Tongue (tissue), 2 donors: ENCODE measurements around the gene FOXF2. TPM values are rescaled to one million over a fixed set of nuclear protein-coding genes. Genes with fewer than 3 reads are reported as not detected.
A peak's percentile ranks its signal among the peaks of the same experiment; 100 is the strongest.

Experiments used
- DNase-seq: peaks from one replicate; pipeline ENCODE4 v3.0.0-alpha.2; 2015
- total RNA-seq: library from RNA; depleted of rRNA; stranded (reverse); fragments of >200 nt; gene quantifications from one replicate; pipeline ENCODE4 v1.2.3, GENCODE V29; 2014

Gene FOXF2
- total RNA-seq, 1 donor from 2014 or later: 15.4 TPM

- peak; percentile 67 for DNase-seq
Observed at GRCh38 chr6:1390946-1391799, 1.8 kb downstream of the FOXF2 start.

GRCh38 chr6:1391800-1392309 lies 2.5 kb downstream of the FOXF2 start:
- peak; percentile 33 for DNase-seq

GRCh38 chr6:1392813-1393640 lies 3.7 kb downstream of the FOXF2 start:
- DNase-seq: peak; percentile 26

- peak; percentile 32 for DNase-seq
Observed at GRCh38 chr6:1393641-1394283, 4.4 kb downstream of the FOXF2 start.

GRCh38 chr6:1394514-1395463 lies 5.4 kb downstream of the FOXF2 start:
- peak; percentile 64 for DNase-seq

- peak; percentile 44 for DNase-seq
Observed at GRCh38 chr6:1395506-1395905, 6.1 kb downstream of the FOXF2 start.

DNA sequence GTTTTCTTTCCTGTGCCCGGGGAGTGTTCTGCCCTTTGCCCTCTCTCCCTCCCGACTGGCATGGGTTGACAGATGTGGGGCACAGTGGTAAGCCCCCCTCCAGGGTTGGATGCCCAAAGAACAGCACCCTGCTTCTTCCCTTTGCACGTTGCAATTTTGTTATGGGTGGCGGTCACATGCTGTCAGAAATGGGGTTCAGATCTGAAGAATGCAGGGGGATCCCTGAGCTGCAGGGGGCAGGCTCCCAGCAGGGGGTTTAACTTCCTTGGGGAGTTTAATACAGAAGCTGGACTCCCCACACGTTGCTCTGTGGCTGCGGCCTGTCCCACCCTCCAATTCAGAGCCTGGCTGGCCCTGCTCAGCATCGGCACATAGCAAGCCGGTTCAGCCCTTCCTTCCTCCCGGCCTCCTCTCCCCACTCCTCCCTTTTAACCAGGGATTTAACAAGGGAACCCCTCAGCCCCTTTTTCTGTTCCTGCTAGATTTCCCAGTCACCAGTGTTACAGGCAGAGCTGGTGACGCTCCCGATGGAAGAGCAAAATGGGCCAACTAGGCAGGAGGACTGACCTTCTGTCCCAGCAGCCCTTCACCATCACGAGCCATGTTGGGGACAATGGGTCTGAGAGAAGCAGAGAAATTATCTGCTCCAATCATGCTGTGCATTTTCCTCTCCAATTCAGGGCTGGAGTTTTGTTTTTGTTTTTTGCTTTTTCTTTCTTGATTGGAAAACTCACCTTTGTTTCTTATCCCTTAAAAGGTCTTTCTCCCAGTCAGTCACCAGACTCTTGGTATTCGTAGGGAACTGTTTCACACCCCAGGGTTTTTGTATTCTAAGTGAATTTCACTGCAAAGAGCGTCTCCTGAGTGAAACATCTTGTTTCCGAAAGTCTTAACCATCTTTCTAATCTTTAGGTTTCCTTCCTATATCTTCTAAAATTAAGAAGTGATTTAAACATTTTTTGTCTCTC lies 6.8 kb downstream of the FOXF2 start:
- DNase-seq: peak; percentile 14

DNA sequence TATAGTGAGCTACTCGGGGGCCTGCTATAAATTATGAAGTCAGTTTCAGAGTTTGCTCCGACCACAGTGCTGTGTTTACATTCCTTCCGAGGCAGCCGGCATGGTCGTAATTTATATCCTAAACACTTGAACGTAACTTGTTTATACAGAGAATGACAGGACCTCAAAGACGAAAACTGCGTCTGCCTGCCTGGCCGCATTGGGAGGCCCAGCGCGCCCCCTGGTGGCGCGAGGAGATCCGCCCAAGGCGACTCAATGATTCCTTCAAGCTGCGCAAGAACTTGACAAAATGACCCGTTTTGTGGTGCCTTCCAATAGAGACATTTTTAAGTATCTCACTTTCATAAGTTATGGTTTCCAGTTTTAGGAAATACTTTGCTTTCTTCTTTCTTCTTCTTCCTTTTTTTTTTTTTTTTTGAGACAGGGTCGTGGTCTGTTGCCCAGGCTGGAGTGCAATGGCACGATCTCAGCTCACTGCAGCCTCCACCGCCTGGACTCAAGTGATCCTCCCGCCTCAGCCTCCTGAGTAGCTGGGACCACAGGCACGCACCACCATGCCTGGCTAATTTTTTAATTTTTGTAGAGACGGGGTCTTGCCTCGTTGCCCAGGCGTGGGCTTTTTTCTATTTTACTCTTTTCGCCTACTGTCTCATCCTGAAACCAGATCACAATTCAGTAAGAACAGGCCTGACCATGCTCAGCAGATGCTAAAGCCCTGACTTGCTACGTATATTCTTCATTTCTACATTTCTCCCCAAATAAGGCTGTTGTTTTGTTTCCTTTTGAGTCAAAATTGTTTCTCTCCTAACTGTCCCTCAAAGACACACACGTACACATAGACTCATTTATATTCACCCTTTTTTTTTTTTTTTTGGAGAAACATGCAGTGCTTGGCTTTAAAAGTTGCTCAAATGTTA lies 7.8 kb downstream of the FOXF2 start:
- peak; percentile 94 for DNase-seq

DNA sequence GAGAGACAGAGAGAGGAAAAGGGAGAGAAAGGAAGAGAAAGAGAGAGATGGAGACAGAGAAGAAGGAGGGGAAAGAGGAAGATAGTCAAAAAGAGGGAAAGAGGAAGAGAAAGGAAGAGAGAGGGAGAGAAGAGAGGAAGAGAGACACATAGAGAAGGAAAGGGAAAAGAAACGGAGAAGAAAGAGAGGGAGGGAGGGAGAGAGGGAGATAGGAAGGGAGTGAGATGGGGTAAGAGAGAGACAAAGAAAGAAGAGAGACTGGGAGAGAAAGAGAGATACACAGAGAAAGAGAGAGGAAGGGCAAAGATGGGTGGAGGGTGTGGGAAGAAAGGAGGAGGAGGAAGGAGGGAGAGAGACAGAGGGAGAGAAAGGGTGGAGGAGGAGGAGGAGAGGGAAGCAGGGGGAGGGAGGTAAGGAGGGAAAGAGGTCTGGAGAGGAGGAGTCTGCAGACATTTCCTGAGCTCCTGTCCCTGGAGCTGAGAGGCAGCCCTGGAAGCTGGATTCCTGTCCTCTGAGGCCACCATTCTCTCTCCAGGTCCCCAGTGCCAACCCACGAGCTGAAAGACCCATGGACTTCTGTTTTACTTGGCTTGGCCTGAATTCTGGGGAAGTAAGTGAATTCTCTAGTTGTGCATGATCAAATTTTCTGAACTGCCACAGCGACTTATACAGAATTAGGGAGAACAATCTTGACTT lies 9.9 kb downstream of the FOXF2 start:
- DNase-seq: no peak

DNA sequence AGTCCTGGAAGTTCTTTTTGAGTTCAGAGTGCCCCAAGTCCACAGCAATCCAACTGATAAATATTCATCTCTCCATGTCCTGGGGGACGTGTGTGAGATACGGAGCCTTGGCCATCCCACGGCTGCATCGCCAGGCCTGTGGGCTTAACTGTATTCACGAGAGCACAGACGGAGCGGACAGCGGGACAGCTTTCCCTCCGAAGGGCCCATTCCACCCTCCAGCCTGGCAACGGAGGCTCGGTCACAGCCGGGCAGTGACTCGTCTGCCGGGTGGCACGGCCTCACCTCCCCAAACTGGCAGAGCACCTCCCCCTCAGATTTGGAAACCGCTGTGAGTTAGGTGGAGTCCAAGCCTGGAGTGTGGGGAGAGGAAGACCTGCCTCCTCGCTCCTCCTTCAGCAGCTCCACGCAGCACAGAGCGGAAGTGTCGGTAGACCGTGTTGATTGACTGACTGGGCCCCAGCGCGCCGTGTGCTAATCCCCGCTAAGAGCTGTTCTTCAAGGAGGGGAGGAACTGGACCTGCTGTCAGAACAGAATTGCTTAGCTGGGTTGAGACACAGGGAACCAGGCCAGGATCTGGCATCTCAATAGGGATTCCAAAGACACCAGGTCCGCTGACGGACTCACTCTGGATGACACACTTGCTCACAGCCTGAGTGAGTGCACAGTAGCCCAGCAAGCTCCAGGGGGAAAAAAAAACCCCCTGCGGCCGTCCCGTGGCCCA lies 10.9 kb downstream of the FOXF2 start:
- DNase-seq: no peak

GRCh38 chr6:1402369-1402768 lies 13.0 kb downstream of the FOXF2 start:
- no peak for DNase-seq

GRCh38 chr6:1402868-1403267 lies 13.5 kb downstream of the FOXF2 start:
- no peak for DNase-seq

GRCh38 chr6:1403851-1404712 lies 14.7 kb downstream of the FOXF2 start:
- no peak for DNase-seq

GRCh38 chr6:1404713-1405098 lies 15.3 kb downstream of the FOXF2 start:
- DNase-seq: no peak

DNA sequence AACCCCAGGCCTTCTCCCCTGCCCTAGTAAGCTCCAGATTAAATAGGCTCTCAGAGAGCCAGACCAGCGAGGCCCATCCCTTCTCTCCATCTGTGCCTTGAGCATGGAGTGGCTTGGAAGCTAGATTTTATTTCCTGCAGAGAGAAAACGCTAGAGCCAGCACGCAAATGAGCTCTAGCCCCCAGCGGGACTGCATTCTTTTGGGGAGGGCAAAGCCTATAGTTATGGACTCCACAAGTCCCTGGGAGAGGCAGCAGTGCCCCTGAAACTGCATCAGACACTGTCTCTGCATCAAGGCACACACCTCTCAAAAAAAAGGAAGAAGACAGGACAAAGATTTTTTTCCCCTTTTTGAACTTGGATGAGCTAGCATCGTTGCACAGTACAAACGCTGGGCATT lies 15.8 kb downstream of the FOXF2 start:
- DNase-seq: no peak

DNA sequence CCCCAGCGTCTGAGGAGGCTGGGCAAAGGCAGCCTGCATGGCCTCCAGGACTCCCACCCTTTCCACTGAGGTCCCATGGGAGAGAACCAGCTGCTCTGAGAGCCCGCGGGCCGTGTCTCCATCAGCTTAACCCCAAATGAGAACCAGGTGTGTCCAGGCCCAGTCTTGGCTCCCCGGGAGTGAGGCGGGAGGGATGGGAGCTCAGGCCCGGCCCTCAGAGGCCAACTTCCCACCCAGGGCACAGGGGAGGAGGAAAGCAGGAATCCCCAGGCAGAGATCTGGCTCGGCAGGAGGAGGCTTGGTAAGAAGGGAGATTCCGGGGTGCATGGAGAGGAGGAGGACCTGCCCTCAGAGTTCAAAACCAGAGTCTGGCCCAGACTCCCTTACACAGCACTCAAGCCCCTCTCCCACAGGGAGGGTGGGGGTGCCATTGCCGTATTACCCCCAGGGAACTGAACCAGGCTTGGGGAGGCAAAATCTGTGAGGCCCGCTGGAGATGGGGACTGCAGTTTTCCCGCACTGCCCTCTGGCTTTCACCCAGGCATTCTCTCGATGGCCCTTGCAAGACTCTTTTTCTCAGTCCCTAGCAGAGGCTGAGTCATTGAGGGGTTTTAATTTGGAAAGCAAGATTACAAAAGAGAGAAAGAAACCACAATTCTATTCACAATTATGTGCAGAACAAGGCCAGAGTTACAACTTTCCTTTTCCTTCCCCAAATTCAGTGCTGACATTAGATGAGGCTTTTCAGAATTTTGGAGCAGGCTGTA lies 17.1 kb downstream of the FOXF2 start:
- DNase-seq: peak; percentile 11
